Loucy (cell line): ENCODE data around the gene PANX2.

ENCODE experiments used
- H2AFZ ChIP-seq: fragments of 200-600 bp; sonication (generic); 2 replicates; pipeline ENCODE4 v1.6.0; 2016; ENCODE audit warnings: antibody characterized with exemption, mild to moderate bottlenecking, low read length, moderate library complexity
- H3F3A ChIP-seq: fragments of 200-600 bp; 2 replicates; pipeline ENCODE4 v1.6.0; 2016; ENCODE audit warnings: antibody characterized with exemption, low read depth, mild to moderate bottlenecking
- H3K27me3 ChIP-seq: fragments of 200-600 bp; sonication (generic); 2 replicates; pipeline ENCODE4 v1.6.1; 2014; ENCODE audit warnings: low read length, mild to moderate bottlenecking; ENCODE audit not compliant: insufficient read depth, poor library complexity, severe bottlenecking
- H3K36me3 ChIP-seq: fragments of 200-600 bp; sonication (generic); 2 replicates; pipeline ENCODE4 v1.6.1; 2016; ENCODE audit warnings: low read length; ENCODE audit not compliant: insufficient read depth
- H3K4me1 ChIP-seq: fragments of 200-600 bp; sonication (generic); 2 replicates; pipeline ENCODE4 v1.5.1; 2014; ENCODE audit warnings: low read length, mild to moderate bottlenecking; ENCODE audit not compliant: insufficient read depth, poor library complexity, severe bottlenecking
- H3K4me2 ChIP-seq: fragments of 200-600 bp; sonication (generic); 2 replicates; pipeline ENCODE4 v1.6.0; 2014; ENCODE audit warnings: antibody characterized with exemption, low read length, low read depth, mild to moderate bottlenecking; ENCODE audit not compliant: poor library complexity, severe bottlenecking
- H3K4me3 ChIP-seq: fragments of 200-600 bp; sonication (generic); 2 replicates; pipeline ENCODE4 v1.5.1; 2014; ENCODE audit warnings: low read length, mild to moderate bottlenecking, mixed read lengths; ENCODE audit not compliant: poor library complexity, severe bottlenecking
- H3K79me2 ChIP-seq: fragments of 200-600 bp; sonication (generic); 2 replicates; pipeline ENCODE4 v1.6.1; 2014; ENCODE audit warnings: low read length; ENCODE audit not compliant: insufficient read depth
- H3K9ac ChIP-seq: fragments of 200-600 bp; sonication (generic); 2 replicates; pipeline ENCODE4 v1.6.0; 2014; ENCODE audit warnings: mild to moderate bottlenecking, low read depth, low read length, moderate library complexity; ENCODE audit not compliant: poor library complexity, severe bottlenecking
- H3K9me2 ChIP-seq: fragments of 200-600 bp; sonication (generic); replicated peaks from 2 replicates; pipeline ENCODE4 v1.6.1; 2016; ENCODE audit warnings: low read depth, low read length, mixed read lengths
- H3K9me3 ChIP-seq: fragments of 200-600 bp; sonication (generic); 2 replicates; pipeline ENCODE4 v1.6.1; 2014; ENCODE audit warnings: mild to moderate bottlenecking, antibody characterized with exemption, low read length, low read depth; ENCODE audit not compliant: insufficient read depth
- H4K20me1 ChIP-seq: fragments of 200-600 bp; sonication (generic); 2 replicates; pipeline ENCODE4 v1.6.0; 2014; ENCODE audit warnings: antibody characterized with exemption, low read length, mild to moderate bottlenecking; ENCODE audit not compliant: insufficient read depth, poor library complexity, severe bottlenecking
- CTCF ChIP-seq: fragments of 200-600 bp; sonication (generic); conservative IDR thresholded peaks from 2 replicates; pipeline ENCODE4 v1.5.1; 2014; ENCODE audit warnings: mild to moderate bottlenecking, antibody characterized with exemption, low read length
- EZH2phosphoT487 ChIP-seq: fragments of 200-600 bp; IDR thresholded peaks from 2 replicates; pipeline ENCODE4 v1.6.1; 2018; ENCODE audit warnings: antibody characterized with exemption, mild to moderate bottlenecking, moderate library complexity, borderline replicate concordance

The PANX2 gene

GRCh38 chr22:50224071-50224470, 53.5 kb downstream of the PANX2 start:
- no peaks in the 10 kb centered on the region for H3K9me3 ChIP-seq
- H3K9me2 ChIP-seq: no peaks in the 10 kb centered on the region
- no peaks in the 10 kb centered on the region for H3K4me1 ChIP-seq
- peaks cover 58% of the 10 kb centered on the region; the same call in 1 of the 2 replicates for H3K36me3 ChIP-seq
- H3K79me2 ChIP-seq: no peaks in the 10 kb centered on the region
- H3F3A ChIP-seq: no peaks in the 10 kb centered on the region
- no peaks in the 10 kb centered on the region for H3K27me3 ChIP-seq
- H2AFZ ChIP-seq: no peak overlapping the region
- no peak overlapping the region for H3K4me3 ChIP-seq
- no peaks in the 10 kb centered on the region for H4K20me1 ChIP-seq
- TF ChIP-seq CTCF (no peak), EZH2phosphoT487 (no peak)
- no peak overlapping the region for H3K4me2 ChIP-seq
- H3K9ac ChIP-seq: no peak overlapping the region

GRCh38 chr22:50225200-50225969, 54.9 kb downstream of the PANX2 start:
- TF ChIP-seq CTCF: no peak
- no peak for TF ChIP-seq EZH2phosphoT487
- Histone ChIP-seq H3K9ac (no peak overlapping the region), H3K9me2 (no peaks in the 10 kb centered on the region), H3K36me3 (peaks cover 49% of the 10 kb centered on the region; the same call in 1 of the 2 replicates), H3K4me3 (no peak overlapping the region), H3K4me1 (no peaks in the 10 kb centered on the region), H3K27me3 (no peaks in the 10 kb centered on the region), H3K9me3 (no peaks in the 10 kb centered on the region), H3K79me2 (no peaks in the 10 kb centered on the region), H2AFZ (no peak overlapping the region), H3K4me2 (no peak overlapping the region), H3F3A (no peaks in the 10 kb centered on the region), H4K20me1 (no peaks in the 10 kb centered on the region)

GRCh38 chr22:50226063-50226874, 55.7 kb downstream of the PANX2 start:
- Histone ChIP-seq H3K36me3 (peaks cover 41% of the 10 kb centered on the region; the same call in 1 of the 2 replicates), H3K9ac (no peak overlapping the region)

More at GRCh38 chr22:50226063-50226874, 55.7 kb downstream of the PANX2 start:
- Histone ChIP-seq H3K9me2 (no peaks in the 10 kb centered on the region), H3K4me2 (no peak overlapping the region), H3K4me3 (no peak overlapping the region), H3K79me2 (no peaks in the 10 kb centered on the region), H4K20me1 (no peaks in the 10 kb centered on the region), H3K4me1 (no peaks in the 10 kb centered on the region), H3K9me3 (no peaks in the 10 kb centered on the region), H3F3A (no peaks in the 10 kb centered on the region), H2AFZ (no peak overlapping the region), H3K27me3 (no peaks in the 10 kb centered on the region)
- TF ChIP-seq CTCF: no peak
- no peak for TF ChIP-seq EZH2phosphoT487
